ENCODE data around the gene GHR. TPM values are rescaled to one million over a fixed set of nuclear protein-coding genes. Genes with fewer than 3 reads are reported as not detected.

Gene GHR
- total and polyA plus RNA-seq, 2 of the 8 experiments (the other 6 are each of a cell fraction or from before 2014, with no cell fraction given), result 0.15 to 0.19 TPM

- TF ChIP-seq JUN (IDR thresholded peaks at IDR 0.05; ENCODE audit: low read depth, low read length) (no peak), CHD1 (IDR thresholded peaks at IDR 0.05; ENCODE audit: low read depth, low read length) (no peak)
Measured at GRCh38 chr5:42467981-42468524, 44.8 kb downstream of the GHR start (continued).

Measured in H1 (cell line).